ENCODE measurements around the gene DFFA.

GRCh38 chr1:10446790-10447422 lies 25.4 kb downstream of the DFFA start:
- TF ChIP-seq CTCF (IDR thresholded peaks at IDR 0.05), result no peak
- no peak for TF ChIP-seq POLR2A (IDR thresholded peaks at IDR 0.05)
- no peak for TF ChIP-seq POLR2AphosphoS5 (IDR thresholded peaks at IDR 0.05)
- TF ChIP-seq EP300 (IDR thresholded peaks at IDR 0.05), result no peak
